Lower leg skin (tissue), 3 donors: Measurements from ENCODE around the gene CELSR3.

ENCODE experiments used
- CTCF ChIP-seq, 3 donors: fragments of 450-650 bp; IDR thresholded peaks; one replicate each; pipeline ENCODE4 v1.5.1; 2016; ENCODE audit warnings: antibody characterized with exemption in 3 of 3, mild to moderate bottlenecking in 3 of 3, moderate library complexity in 2 of 3
- POLR2A ChIP-seq, 2 donors: fragments of 450-650 bp; IDR thresholded peaks; one replicate each; pipeline ENCODE4 v1.6.1; 2016 to 2017; ENCODE audit warnings: antibody characterized with exemption in 2 of 2, mild to moderate bottlenecking in 1 of 2, moderate library complexity in 1 of 2

DNA sequence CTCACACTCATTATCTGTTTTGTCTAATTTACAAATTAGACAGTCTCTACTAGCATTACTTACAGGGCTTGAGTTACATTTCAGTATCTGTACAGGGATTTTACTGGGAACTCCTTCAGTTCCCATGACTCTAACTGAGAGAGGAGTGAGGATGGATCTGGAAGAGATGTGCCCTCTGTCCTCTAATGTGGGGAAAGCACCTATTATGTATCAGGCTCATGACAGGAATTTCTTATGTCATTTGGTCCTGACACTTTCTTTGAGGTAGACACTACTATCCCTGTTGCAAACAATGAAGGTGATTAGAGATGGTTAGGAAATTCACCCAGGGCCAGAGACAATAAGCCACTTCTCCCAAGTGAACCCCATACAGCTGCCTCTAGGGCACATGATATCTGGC, 33.9 kb upstream of the CELSR3 start:
- TF ChIP-seq CTCF (IDR thresholded peaks at IDR 0.05) (no peak), POLR2A (IDR thresholded peaks at IDR 0.05) (no peak)
